NCI-H446 treated with DMSO at 0.1 percent for 48 hours (cell line): Measurements from ENCODE around the gene MPV17L.
"Not testable (repeated sequence)": the region's sequence is repeated elsewhere in the genome, so short reads cannot be mapped to it uniquely, and the experiment has no call there.

Experiments
- DNase-seq: peaks from one replicate; lab custom pipeline; 2025; lab: John Stamatoyannopoulos, UW

MPV17L gene

GRCh38 chr16:15409476-15409875 lies 13.9 kb downstream of the MPV17L start:
- not testable (repeated sequence) for DNase-seq

GRCh38 chr16:15415511-15415985 lies 20.0 kb downstream of the MPV17L start:
- DNase-seq = no peak

- no peak for DNase-seq
Observed at GRCh38 chr16:15417197-15417596, 21.6 kb downstream of the MPV17L start.

GRCh38 chr16:15418206-15418605 lies 22.7 kb downstream of the MPV17L start:
- DNase-seq = no peak

GRCh38 chr16:15421696-15422095 lies 26.1 kb downstream of the MPV17L start:
- not testable (repeated sequence) for DNase-seq

- DNase-seq = no peak
Observed at GRCh38 chr16:15422222-15422621, 26.7 kb downstream of the MPV17L start.

GRCh38 chr16:15425861-15426260 lies 30.3 kb downstream of the MPV17L start:
- no peak for DNase-seq

- no peak for DNase-seq
Observed at GRCh38 chr16:15426796-15427195, 31.2 kb downstream of the MPV17L start.

- DNase-seq = peak; percentile 86
Observed at GRCh38 chr16:15427648-15428239, 32.2 kb downstream of the MPV17L start.

- DNase-seq = not testable (repeated sequence)
Observed at GRCh38 chr16:15430884-15431283, 35.3 kb downstream of the MPV17L start.

- DNase-seq = no peak
Observed at GRCh38 chr16:15434079-15434424, 38.5 kb downstream of the MPV17L start.

GRCh38 chr16:15434425-15435215 lies 39.1 kb downstream of the MPV17L start, which contains the start of gene BMERB1:
BMERB1 (plus strand) TSS chr16:15434588; CDS start chr16:15434654, 66 bp downstream.
- DNase-seq = peak; percentile 40

GRCh38 chr16:15435216-15435864 lies 39.8 kb downstream of the MPV17L start:
- DNase-seq = no peak

GRCh38 chr16:15439102-15439501 lies 43.5 kb downstream of the MPV17L start:
- no peak for DNase-seq

- no peak for DNase-seq
Observed at GRCh38 chr16:15439521-15439920, 44.0 kb downstream of the MPV17L start.

GRCh38 chr16:15440852-15441251 lies 45.3 kb downstream of the MPV17L start:
- no peak for DNase-seq

- DNase-seq = not testable (repeated sequence)
Observed at GRCh38 chr16:15442140-15442539, 46.6 kb downstream of the MPV17L start.

GRCh38 chr16:15443753-15444152 lies 48.2 kb downstream of the MPV17L start:
- DNase-seq = no peak

GRCh38 chr16:15444264-15444663 lies 48.7 kb downstream of the MPV17L start:
- no peak for DNase-seq

GRCh38 chr16:15445450-15445849 lies 49.9 kb downstream of the MPV17L start:
- DNase-seq = no peak

GRCh38 chr16:15446901-15447300 lies 51.3 kb downstream of the MPV17L start:
- no peak for DNase-seq

- no peak for DNase-seq
Observed at GRCh38 chr16:15450624-15451023, 55.1 kb downstream of the MPV17L start.
